A673 (cell line): ENCODE data around the gene HMCES.
"Not testable (repeated sequence)": the region's sequence is repeated elsewhere in the genome, so short reads cannot be mapped to it uniquely, and the experiment has no call there.

Experiments
- CTCF ChIP-seq: fragments of 300-800, 200-600 bp; sonication (generic); conservative IDR thresholded peaks from 2 replicates; pipeline ENCODE4 v1.5.1; 2017; ENCODE audit warnings: low read depth, mild to moderate bottlenecking, antibody characterized with exemption, low read length, moderate library complexity, mixed read lengths
- EZH2 ChIP-seq: fragments of 200-600 bp; sonication (generic); IDR thresholded peaks from 2 replicates; pipeline ENCODE4 v1.6.1; 2017; ENCODE audit warnings: borderline replicate concordance, low read depth, mild to moderate bottlenecking, mixed read lengths, antibody characterized with exemption, low read length; ENCODE audit not compliant: poor library complexity, severe bottlenecking

GRCh38 chr3:129349169-129349568 lies 70.5 kb downstream of the HMCES start:
- not testable (repeated sequence) for TF ChIP-seq EZH2, CTCF
